HG03439 (cell line): Measurements from ENCODE around the gene GMDS.
A peak's percentile ranks its signal among the peaks of the same experiment; 100 is the strongest.

Source experiments
- ATAC-seq: cut with Tn5 transposase; IDR thresholded peaks from one replicate; pipeline ENCODE4 v1.9.1; 2021; ENCODE audit warnings: mild to moderate bottlenecking, moderate library complexity; ENCODE audit not compliant: unreplicated experiment

The GMDS gene

DNA sequence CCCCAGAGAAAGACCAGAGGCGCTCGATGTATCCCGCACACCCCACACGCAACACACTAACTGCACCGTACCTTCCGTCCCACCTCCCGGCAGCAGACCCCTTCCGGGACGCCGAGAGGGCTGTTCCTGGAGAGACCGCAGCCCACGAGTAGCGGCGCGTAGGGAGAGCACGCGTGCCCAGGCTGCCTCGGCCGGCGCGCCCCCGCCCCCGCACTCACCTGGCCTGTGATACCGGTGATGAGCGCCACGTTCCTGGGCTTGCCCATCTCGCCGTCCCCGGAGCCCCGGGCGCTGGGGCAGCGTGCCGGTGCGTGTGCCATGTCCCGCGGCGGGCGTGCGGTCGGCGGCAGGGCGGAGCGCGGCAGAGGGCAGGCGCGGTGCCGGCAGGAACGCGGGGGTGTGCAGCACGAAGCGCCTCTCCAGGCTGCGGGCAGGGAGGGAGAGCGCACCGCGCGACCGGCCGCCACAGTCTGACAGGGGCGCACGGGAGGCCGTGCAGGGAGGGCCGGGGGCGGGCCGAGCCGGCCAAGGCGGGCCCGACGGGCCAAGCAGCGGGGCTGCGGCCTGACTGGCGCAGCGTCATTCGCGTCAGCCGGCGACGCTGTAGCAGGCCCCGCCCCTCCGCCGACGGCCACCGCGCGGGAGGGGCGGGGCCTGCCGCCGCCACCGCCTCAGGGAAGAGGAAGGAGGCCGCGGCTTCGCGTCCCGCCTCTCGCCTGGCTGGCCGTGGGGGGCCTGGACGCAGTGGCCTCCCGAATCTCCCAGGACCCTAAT is at the start of gene GMDS:
GMDS (minus strand) TSS at position 503 of the 774 bp plus-strand sequence.
- peak; percentile 92 for ATAC-seq

GRCh38 chr6:2285510-2285909 is 40.1 kb upstream of the GMDS start:
- ATAC-seq, result no peak

GRCh38 chr6:2275892-2276242 is 30.5 kb upstream of the GMDS start:
- no peak for ATAC-seq

DNA sequence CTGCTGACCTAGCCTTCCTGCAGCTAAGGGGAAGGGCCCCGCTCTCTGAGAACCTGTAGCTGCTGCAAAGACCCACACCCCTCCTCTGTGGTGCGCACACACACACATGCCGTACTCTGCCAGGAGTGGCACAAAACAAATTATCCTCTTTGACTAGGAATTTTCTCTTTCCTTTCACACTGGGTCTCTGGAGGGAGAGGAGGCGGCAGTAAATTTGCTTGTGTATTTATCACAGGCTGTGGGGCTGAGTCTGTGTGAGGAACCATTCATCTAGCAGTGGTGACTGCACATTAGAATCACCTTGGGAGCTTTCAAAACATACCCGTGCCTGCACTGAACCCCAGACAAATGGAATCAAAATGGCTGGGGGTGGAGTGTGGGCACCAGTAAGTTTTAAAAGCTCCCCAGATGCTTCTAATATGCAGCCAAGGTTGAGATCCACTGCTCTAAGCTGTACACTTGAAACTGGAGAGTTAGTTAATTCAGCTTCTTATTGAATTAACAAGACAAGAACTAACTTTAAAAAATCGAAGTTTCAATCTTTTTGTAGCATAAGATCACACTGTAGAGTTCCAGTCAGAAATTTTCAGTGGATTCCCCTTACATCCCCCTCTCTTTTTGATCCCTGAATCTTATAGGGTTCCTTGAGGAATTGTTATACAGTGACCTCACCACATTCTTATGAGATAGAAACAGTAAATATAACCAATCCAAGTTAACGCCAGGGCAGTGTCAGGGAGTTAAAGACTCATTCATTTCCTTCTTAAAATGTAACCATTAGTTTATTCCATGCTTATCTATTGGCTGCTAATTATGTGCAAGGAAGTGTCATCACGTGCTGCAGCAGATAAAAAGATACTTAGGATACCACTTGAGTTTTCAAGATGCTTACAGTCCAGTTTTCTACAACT is 29.8 kb upstream of the GMDS start:
- no peak for ATAC-seq

DNA sequence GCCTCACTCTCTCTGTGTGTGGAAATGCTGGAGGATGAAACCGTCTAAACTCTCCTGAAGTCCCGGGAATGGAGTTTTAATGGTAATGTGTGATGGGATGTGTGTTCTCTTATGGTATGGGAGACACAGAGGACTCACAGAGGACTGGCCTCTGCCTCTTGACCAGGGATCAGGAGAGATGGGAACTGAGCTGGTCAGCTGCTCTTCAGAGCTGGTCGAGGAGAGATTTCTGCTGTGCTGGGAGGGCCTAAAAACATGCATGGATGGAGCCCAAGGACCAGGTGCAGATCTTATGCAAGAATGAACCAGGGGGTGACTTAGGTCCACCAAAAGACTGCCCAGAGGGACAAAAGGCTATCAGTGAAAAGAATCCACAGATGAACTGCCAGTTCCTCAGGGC is 27.3 kb upstream of the GMDS start:
- no peak for ATAC-seq

DNA sequence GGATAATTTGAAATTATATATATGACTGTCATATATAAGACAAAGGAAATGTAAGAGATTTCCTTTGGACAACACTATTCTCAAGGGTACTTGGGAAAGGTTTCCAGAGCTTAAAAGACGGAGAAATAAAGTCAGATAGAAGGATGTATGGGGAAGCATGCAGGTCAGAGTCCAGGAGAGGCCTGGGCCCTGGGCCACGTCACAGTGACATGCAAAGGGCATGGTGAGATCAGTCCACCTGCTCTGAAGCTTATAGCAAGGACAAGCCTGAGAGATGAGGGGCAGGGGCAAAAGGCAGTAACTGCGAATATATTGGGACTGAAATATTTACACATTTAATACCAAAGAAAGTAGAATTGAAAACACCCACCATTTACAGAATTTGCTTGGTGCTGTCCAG is 24.6 kb upstream of the GMDS start:
- no peak for ATAC-seq

- ATAC-seq, result no peak
Observed at GRCh38 chr6:2266841-2267240, 21.4 kb upstream of the GMDS start.

DNA sequence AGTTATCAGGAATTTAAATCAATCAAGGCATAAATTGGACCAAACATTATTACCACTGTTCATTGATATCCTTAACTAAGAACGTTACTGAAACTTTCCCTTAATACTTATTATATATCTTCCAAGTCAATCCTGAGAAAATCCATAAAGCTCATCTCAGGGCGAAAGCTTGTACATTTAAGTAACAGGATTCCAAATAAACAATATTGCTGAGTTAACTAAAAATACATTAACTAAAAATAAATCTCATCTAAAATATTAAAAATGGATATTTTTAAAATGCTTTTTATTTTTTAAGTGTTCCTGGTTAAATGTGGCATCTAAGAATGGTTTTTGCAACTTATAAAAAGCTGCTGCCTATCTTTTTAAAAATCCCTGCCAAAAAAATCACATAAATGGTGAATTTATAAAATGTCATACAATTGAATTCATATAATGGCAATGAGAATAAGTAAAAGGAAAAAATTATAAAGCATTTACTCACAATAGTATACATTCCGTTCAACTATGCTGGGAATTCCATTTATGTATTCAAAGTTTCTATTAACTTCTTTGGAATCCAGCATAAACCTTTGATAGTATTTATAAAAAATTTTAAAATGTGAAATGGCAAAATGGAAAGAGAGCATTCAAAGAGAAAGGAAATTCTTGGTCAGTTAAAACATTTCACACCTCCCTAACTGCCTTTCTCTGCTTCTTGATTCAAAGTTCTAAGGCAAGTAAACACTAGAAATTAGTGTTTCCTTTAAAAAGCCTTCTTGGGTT is 20.8 kb upstream of the GMDS start:
- no peak for ATAC-seq

DNA sequence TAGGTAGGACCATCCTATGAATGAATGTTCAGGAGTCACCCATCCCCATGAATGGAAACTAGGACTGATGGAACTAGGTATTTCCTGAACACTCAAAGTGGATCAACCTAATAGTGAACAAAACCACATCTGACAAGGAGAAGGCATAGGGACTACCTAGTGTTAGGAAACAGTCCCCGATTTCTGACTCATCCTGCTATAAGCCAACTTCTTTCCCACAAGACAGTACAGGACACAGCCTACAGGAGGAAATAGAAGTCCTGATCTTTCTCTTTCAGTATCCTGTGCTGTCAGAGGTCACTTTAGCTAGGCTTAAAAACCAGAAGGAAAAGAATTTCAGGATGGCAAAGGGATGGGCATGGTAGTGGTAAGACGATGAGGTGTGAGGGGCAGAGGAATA is 19.5 kb upstream of the GMDS start:
- no peak for ATAC-seq

DNA sequence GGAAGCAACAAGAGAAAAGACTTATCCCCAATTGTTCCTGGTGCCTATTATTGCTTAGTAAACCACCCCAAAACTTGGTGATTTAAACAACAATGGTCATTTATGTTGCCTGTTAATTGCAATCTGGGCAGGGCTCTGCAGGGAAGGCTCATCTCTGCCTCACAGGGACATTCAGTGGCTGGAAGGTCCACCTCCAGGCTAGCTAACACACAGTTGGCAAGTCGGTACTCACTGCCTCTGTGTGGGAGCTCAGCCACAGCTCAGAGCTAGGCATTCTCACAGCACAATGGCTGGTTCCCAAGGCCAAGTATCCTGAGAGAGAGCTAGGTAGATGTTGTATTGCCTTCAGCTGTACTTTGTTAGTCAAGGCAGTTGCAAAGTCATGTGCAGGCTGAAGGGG is 18.5 kb upstream of the GMDS start:
- ATAC-seq, result no peak

DNA sequence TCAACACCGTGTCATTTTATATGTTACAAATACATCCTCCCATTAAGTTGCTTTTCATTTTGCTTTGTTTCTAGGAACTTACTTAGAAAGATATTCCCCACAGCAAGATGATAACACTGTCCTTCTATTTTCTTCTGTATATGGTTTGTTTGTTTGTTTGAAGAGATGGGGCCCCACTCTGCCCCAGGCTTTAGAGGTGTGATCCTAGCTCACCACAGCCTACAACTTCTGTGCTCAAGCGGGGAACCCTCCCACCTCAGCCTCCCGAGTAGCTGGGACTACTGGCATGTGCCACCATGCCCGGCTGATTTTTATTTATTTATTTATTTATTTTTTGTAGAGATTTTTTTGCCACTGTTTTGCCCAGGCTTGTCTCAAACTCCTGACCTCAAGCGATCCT is 14.2 kb upstream of the GMDS start:
- no peak for ATAC-seq

DNA sequence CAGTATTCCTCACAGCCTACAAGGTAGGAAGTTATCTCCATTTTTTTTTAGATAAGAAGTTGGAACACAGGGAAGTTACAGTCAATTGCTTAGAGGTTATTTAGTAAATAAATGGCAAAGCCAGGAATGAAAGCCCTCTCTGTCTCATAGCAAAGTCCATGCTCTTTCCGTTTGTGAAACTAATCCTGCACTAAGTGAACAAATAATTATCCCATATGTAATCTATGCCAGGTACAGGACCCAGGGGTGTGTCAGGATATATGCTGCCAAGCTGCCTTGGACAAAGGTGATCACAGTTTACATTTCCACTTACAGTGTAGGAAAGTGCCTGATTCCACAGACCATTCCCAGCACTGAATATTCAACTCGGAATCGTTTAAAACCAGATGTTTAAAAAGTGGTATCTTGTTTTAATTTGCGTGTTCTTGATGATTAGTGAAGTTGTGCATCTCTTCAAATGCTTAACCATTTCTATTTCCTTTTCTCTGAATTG is 13.6 kb upstream of the GMDS start:
- ATAC-seq, result no peak

DNA sequence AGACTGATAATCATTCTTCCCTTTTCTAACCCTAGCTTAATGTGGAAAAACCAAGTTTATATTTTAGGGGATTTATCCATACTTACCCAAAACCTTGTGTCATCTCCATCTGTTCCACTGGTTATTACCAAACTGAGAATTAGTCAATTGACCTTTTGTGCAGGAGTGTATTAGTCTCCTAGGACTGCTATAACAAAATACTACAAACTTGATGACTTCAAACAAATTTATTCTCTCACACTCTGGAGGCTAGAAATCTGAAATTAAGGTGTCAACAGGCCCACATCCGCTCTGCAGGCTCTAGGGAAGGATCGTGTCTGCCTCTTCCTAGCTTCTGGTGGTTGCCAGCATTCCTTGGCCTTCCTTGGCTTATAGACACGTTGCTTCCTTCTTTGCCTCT is 12.7 kb upstream of the GMDS start:
- ATAC-seq, result no peak

DNA sequence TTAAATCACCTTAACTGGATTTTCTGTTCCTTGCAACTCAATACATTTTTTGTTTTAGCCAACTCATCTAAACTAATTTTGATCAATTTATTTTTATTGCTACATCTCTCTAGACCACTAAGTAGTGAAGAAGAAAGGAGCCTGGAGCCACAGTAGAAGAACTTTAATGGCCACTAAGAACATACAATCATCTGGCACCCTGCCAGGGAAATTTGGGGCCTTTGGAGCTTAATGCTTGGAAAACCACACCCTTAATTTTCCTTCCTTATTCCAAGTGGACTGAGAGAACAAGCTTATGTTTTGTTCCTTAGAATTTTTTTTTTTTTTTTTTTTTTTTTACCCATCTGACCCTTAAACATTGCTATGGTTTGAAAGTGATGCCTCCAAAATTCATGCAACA is 12.0 kb upstream of the GMDS start:
- no peak for ATAC-seq

GRCh38 chr6:2254747-2255146 is 9.3 kb upstream of the GMDS start:
- no peak for ATAC-seq

GRCh38 chr6:2249126-2249525 is 3.7 kb upstream of the GMDS start:
- ATAC-seq, result no peak

DNA sequence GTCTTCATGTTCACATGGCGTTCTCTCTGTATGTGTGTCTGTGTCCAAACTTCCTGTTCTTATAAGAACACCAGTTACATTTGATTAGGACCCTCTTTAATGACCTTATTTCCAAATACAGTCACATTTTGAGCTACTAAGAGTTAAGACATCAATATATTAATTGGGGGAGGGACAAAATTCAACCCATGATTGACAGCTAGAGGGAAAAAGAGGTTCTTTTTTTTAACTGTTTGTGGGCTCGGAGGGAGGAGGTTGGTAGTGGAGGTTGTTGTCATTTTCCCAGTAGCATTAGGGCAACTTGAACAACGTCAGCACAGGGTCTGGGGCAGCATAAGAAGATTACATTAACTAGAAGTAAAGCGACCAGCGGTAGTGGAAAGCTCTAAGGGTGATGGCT is 2.3 kb upstream of the GMDS start:
- ATAC-seq, result no peak

DNA sequence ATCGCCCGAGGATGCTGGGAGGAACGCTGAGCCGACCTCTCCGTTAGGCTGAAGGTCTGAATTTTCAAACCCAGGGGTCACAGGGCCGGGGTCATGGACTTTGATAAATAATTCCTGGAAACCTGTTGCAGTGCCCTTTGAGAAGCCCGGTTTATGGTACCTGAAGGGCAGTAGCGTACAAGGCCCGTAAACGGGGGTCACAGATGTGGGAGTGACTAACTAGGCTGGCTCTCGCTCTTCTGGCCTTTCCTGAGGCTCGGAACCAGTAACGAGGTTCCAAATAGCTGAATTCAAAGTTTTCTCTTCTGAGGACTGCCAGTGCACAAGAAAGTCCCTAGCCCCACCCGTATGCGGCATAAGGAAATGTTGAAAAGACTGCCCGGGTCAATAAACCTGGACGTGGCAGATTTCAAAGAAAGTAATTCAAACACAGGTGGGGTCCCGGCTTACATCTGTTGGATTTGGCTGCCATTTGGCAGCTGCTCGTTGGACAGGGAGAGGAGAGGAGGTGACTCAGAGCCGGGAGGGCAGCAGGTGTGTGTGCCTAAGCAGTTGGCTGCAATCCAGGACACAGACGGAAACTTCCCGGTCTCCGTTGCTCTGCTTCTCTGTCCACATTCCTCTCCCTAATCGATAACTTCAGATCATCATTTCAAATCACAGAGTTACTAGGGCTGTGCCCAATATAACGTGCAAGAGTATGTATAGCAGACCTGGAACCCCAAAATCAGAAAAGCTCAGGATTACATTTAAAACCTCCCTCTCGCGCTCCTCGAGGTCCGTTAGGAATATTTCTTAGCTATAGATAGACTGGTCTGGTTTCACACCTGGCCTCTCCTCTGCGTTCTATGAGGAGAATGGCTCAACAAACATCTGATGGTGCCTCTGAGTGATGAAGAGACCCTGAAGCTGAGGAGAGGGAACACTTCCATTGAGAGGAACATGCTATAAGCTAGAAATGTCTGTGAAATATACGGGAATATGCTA is 765 bp upstream of the GMDS start:
- ATAC-seq, result peak; percentile 7

DNA sequence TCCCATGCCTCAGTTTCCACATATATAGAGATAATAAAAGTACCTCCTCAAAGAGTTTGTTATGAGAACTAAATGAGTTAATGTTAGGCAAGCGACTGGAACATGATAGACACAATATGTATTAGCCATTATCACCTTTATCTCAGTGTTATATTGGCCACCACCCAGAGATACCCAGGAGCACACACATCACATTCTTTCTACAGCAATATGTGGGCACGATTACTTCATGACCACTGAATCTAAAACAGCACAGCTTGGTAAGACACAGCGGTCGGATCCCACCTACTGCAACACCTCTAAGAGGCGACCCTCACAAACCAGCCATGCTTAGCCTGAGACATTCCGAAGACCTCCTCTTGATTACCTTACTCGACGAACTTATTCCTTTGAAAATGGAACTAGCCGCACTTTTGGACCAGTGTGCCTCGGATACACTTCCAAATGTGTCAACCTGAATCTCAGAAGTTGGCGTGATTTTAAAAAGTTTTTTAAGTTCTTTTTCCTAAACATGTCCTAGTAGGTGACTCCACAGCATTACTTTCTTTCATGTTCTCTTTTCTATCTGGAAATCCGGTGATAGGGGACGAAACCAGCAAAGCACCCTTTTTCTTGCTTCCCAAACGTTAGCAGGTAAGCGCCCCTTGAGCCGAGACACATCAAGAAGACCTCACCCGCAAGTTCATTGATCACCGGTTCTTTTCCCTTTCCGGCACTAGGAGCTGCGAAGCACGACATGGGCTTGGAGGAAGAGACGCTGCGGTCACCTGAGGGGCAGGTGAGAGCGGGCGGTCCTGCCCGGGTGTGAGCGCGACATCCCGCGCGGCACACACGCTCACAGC is 923 bp downstream of the GMDS start:
- peak; percentile 8 for ATAC-seq
